GM18517 (cell line): ENCODE results near the gene PARD6B.
"Not testable (repeated sequence)": the region's sequence is repeated elsewhere in the genome, so short reads cannot be mapped to it uniquely, and the experiment has no call there.

Experiments
- ATAC-seq: cut with Tn5 transposase; IDR thresholded peaks from one replicate; pipeline ENCODE4 v1.9.1; 2021; ENCODE audit warnings: mild to moderate bottlenecking, moderate library complexity; ENCODE audit not compliant: unreplicated experiment

Gene PARD6B

GRCh38 chr20:50744143-50744792 lies 12.9 kb downstream of the PARD6B start:
- no peak for ATAC-seq

- no peak for ATAC-seq
Observed at GRCh38 chr20:50745634-50746137, 14.3 kb downstream of the PARD6B start.

- no peak for ATAC-seq
Observed at GRCh38 chr20:50746138-50746940, 15.0 kb downstream of the PARD6B start.

GRCh38 chr20:50747275-50747674 lies 15.9 kb downstream of the PARD6B start:
- no peak for ATAC-seq

GRCh38 chr20:50750145-50750671 lies 18.8 kb downstream of the PARD6B start:
- ATAC-seq, result no peak

GRCh38 chr20:50753152-50753551 lies 21.8 kb downstream of the PARD6B start:
- no peak for ATAC-seq

GRCh38 chr20:50754420-50754819 lies 23.0 kb downstream of the PARD6B start:
- ATAC-seq, result no peak

- no peak for ATAC-seq
Observed at GRCh38 chr20:50756447-50756846, 25.1 kb downstream of the PARD6B start.

- no peak for ATAC-seq
Observed at GRCh38 chr20:50758469-50758868, 27.1 kb downstream of the PARD6B start.

GRCh38 chr20:50758992-50759391 lies 27.6 kb downstream of the PARD6B start:
- no peak for ATAC-seq

- ATAC-seq, result no peak
Observed at GRCh38 chr20:50759678-50760077, 28.3 kb downstream of the PARD6B start.

GRCh38 chr20:50762045-50762422 lies 30.7 kb downstream of the PARD6B start:
- ATAC-seq, result no peak

- ATAC-seq, result no peak
Observed at GRCh38 chr20:50762435-50763220, 31.2 kb downstream of the PARD6B start.

GRCh38 chr20:50763550-50764458 lies 32.4 kb downstream of the PARD6B start:
- ATAC-seq, result not testable (repeated sequence)

- not testable (repeated sequence) for ATAC-seq
Observed at GRCh38 chr20:50765251-50765650, 33.9 kb downstream of the PARD6B start.

- ATAC-seq, result no peak
Observed at GRCh38 chr20:50765674-50766073, 34.3 kb downstream of the PARD6B start.

GRCh38 chr20:50766955-50767809 lies 35.8 kb downstream of the PARD6B start:
- not testable (repeated sequence) for ATAC-seq

GRCh38 chr20:50768991-50769390 lies 37.6 kb downstream of the PARD6B start:
- not testable (repeated sequence) for ATAC-seq

- ATAC-seq, result not testable (repeated sequence)
Observed at GRCh38 chr20:50769551-50770085, 38.2 kb downstream of the PARD6B start.
